Liver (tissue), 9 donors: ENCODE results near the gene PIP4K2A. TPM values are rescaled to one million over a fixed set of nuclear protein-coding genes. Genes with fewer than 3 reads are reported as not detected.
A peak's percentile ranks its signal among the peaks of the same experiment; 100 is the strongest.

ENCODE experiments used
- DNase-seq: peaks from one replicate; pipeline ENCODE4 v3.0.0-alpha.2; 2017; ENCODE audit warnings: low spot score
- H3K27ac ChIP-seq, 2 donors: one replicate each; pipeline ENCODE4 v1.7.0; 2013; ENCODE audit warnings: inconsistent platforms in 2 of 2, low read length in 2 of 2, control low read depth in 1 of 2, low read depth in 1 of 2, mild to moderate bottlenecking in 1 of 2
- H3K27me3 ChIP-seq, 4 donors: one replicate each; pipeline versions ENCODE4 v1.6.1 to v1.7.0; 2013; ENCODE audit warnings: low read length in 3 of 4, inconsistent platforms in 1 of 4, mild to moderate bottlenecking in 1 of 4, moderate library complexity in 1 of 4; ENCODE audit not compliant: control insufficient read depth in 4 of 4, insufficient read depth in 4 of 4
- H3K36me3 ChIP-seq, 4 donors: one replicate each; pipeline versions ENCODE4 v1.6.1 to v1.7.0; 2013; ENCODE audit warnings: low read length in 3 of 4, mild to moderate bottlenecking in 3 of 4, low read depth in 1 of 4, moderate library complexity in 1 of 4; ENCODE audit not compliant: control insufficient read depth in 4 of 4, insufficient read depth in 3 of 4
- H3K4me1 ChIP-seq, 4 donors: one replicate each; pipeline versions ENCODE4 v1.6.1 to v1.7.0; 2013; ENCODE audit warnings: low read length in 3 of 4, mild to moderate bottlenecking in 3 of 4, moderate library complexity in 1 of 4; ENCODE audit not compliant: control insufficient read depth in 4 of 4, insufficient read depth in 4 of 4
- H3K4me3 ChIP-seq, 3 donors: one replicate each; pipeline versions ENCODE4 v1.6.1 to v1.7.0; 2013; ENCODE audit warnings: low read length in 3 of 3, control low read depth in 1 of 3, low read depth in 1 of 3, mild to moderate bottlenecking in 1 of 3
- H3K9ac ChIP-seq, 2 donors: one replicate each; pipeline ENCODE4 v1.7.0; 2013; ENCODE audit warnings: low read length in 2 of 2, mild to moderate bottlenecking in 2 of 2, moderate library complexity in 2 of 2, control low read depth in 1 of 2, low read depth in 1 of 2
- H3K9me3 ChIP-seq, 4 donors: one replicate each; pipeline versions ENCODE4 v1.6.1 to v1.7.0; 2013; ENCODE audit warnings: low read length in 3 of 4; ENCODE audit not compliant: control insufficient read depth in 4 of 4
- EGR1 ChIP-seq, 2 donors: IDR thresholded peaks; 2 replicates each; pipeline ENCODE4 v1.6.1; 2016 to 2018; ENCODE audit warnings: antibody characterized with exemption in 2 of 2, low read depth in 2 of 2
- FOXA1 ChIP-seq: IDR thresholded peaks from 2 replicates; pipeline ENCODE4 v1.6.1; 2016; ENCODE audit warnings: antibody characterized with exemption
- FOXA2 ChIP-seq: IDR thresholded peaks from 2 replicates; pipeline ENCODE4 v1.6.1; 2016; ENCODE audit warnings: antibody characterized with exemption
- GABPA ChIP-seq, 2 donors: IDR thresholded peaks in 1 of 2; conservative IDR thresholded peaks in 1 of 2; 2 replicates each; pipeline ENCODE4 v1.6.1; 2016; ENCODE audit warnings: antibody characterized with exemption in 2 of 2, mild to moderate bottlenecking in 1 of 2, moderate library complexity in 1 of 2
- HNF4A ChIP-seq, 2 donors: conservative IDR thresholded peaks; 2 replicates each; pipeline ENCODE4 v1.6.1; 2016; ENCODE audit warnings: antibody characterized with exemption in 2 of 2, mild to moderate bottlenecking in 2 of 2
- HNF4G ChIP-seq: IDR thresholded peaks from 2 replicates; pipeline ENCODE4 v1.6.1; 2016; ENCODE audit warnings: antibody characterized with exemption
- JUND ChIP-seq, 2 donors: IDR thresholded peaks; 2 replicates each; pipeline ENCODE4 v1.6.1; 2016; ENCODE audit warnings: antibody characterized with exemption in 2 of 2
- NR2F2 ChIP-seq: IDR thresholded peaks from 2 replicates; pipeline ENCODE4 v1.6.1; 2016; ENCODE audit warnings: antibody characterized with exemption
- RAD21 ChIP-seq, 2 donors: IDR thresholded peaks; 2 replicates each; pipeline ENCODE4 v1.6.1; 2016; ENCODE audit warnings: antibody characterized with exemption in 2 of 2, mild to moderate bottlenecking in 2 of 2
- REST ChIP-seq: IDR thresholded peaks from 2 replicates; pipeline ENCODE4 v1.6.1; 2016; ENCODE audit warnings: antibody characterized with exemption, mild to moderate bottlenecking
- RXRA ChIP-seq, 2 donors: IDR thresholded peaks; 2 replicates each; pipeline ENCODE4 v1.6.1; 2017 to 2018; ENCODE audit warnings: antibody characterized with exemption in 2 of 2, mild to moderate bottlenecking in 1 of 2
- SP1 ChIP-seq: IDR thresholded peaks from 2 replicates; pipeline ENCODE4 v1.6.1; 2018; ENCODE audit warnings: antibody characterized with exemption, mild to moderate bottlenecking
- TAF1 ChIP-seq: conservative IDR thresholded peaks from 2 replicates; pipeline ENCODE4 v1.6.1; 2016; ENCODE audit warnings: antibody characterized with exemption, mild to moderate bottlenecking
- YY1 ChIP-seq: IDR thresholded peaks from 2 replicates; pipeline ENCODE4 v1.6.1; 2016; ENCODE audit warnings: antibody characterized with exemption, mild to moderate bottlenecking
- WGBS: extraction: QIAGEN DNeasy Blood & Tissue Kit; methylation state at CpG from one replicate; pipeline ENCODE4 v1.1.7; 2013; 5-methylcytosine and 5-hydroxymethylcytosine counted together
- polyA plus RNA-seq, 2 donors: library from polyadenylated mRNA; stranded (reverse) in 1 of 2; unstranded in 1 of 2; fragments of 200-250 nt in 1 of 2; fragments of >200 nt in 1 of 2; fragmentation: Nextera tagmentation in 1 of 2; extraction: Ambion mirVana in 1 of 2; gene quantifications; one replicate each; pipeline versions ENCODE4 v1.2.1 to v1.2.3, GENCODE V29; 2013 to 2015
- total RNA-seq, 2 donors: library from RNA; depleted of rRNA; stranded (reverse); fragments of >200 nt; gene quantifications; one replicate each; pipeline ENCODE4 v1.2.3, GENCODE V29; 2014
- TF ChIP-seq, protein P1 (sequence below): IDR thresholded peaks from 2 replicates; pipeline ENCODE4 v1.6.1; 2016; ENCODE audit warnings: antibody characterized with exemption
- TF ChIP-seq, protein P2 (sequence below): fragments of 150-350 bp; IDR thresholded peaks from 2 replicates; pipeline ENCODE4 v1.5.1; 2017; ENCODE audit warnings: improper control_type of control experiment, low read depth, low read length; ENCODE audit not compliant: missing input control
- TF ChIP-seq, protein P3 (sequence below): IDR thresholded peaks from 2 replicates; pipeline ENCODE4 v1.6.1; 2016; ENCODE audit warnings: antibody characterized with exemption
- TF ChIP-seq, protein P4 (sequence below): IDR thresholded peaks from 2 replicates; pipeline ENCODE4 v1.6.1; 2016; ENCODE audit warnings: antibody characterized with exemption
- donor health status: healthy.
- donor health status: healthy.
- donor health status: healthy.
- donor health status: healthy.
- donor health status: healthy.

Gene PIP4K2A
- total and polyA plus RNA-seq, 4 donors = 6.4 to 53.7 (median 8.6) TPM

DNA sequence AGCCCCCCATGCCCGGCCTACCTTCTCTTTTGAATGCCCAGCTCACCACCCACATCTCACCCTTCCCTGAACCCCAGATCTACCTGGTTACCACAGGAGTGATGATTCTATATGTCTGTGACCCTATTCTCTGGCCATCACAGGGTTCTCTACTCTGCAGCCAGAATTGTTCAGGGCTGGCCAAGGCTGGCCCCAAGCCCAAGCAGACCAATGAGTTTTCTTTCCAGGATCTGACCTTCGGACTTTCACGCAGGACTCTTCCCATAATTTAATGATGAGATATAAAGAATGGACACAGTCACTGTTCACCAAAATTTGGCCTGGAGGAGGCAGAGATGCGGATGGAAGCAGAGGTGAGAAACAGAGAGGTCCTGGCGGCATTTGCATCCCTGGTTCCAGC lies 72.6 kb downstream of the PIP4K2A start:
- 83% methylated on average over 5 of the region's 5 CpGs for WGBS
- Histone ChIP-seq H3K9ac (no peak overlapping the region), H3K4me3 (no peak overlapping the region), H3K36me3 (no peaks in the 10 kb centered on the region), H3K9me3 (no peaks in the 10 kb centered on the region), H3K4me1 (peaks cover 0 to 13% (median 5%) of the 10 kb centered on the region in 4 donors), H3K27me3 (no peaks in the 10 kb centered on the region), H3K27ac (no peak overlapping the region)
- DNase-seq = no peak
- peak in 1 of 2 donors; percentile 8 for TF ChIP-seq HNF4A (conservative IDR thresholded peaks at IDR 0.05)
- TF ChIP-seq, protein P1, sequence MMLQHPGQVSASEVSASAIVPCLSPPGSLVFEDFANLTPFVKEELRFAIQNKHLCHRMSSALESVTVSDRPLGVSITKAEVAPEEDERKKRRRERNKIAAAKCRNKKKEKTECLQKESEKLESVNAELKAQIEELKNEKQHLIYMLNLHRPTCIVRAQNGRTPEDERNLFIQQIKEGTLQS = no peak

DNA sequence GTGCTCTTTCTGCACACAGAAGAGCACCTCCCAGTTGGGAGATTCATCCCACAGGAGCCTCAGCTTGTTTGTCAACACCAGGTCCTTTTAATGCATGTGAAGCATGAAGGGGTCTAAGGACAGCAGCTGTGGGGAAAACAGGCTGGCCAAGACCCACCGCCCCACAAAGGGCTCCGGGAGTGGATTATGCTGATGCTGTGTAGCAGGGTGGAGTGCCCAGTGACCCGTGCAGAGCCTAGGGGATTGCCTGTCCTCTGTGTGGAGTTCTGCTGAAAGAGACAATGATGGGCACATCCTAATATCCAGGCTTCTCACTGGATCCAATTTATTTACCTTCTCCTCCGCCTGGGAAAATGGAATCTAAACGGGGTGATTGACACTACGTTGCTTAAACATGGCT lies 74.0 kb downstream of the PIP4K2A start:
- Histone ChIP-seq H3K27me3 (no peaks in the 10 kb centered on the region), H3K9ac (no peak overlapping the region), H3K4me3 (no peak overlapping the region), H3K9me3 (no peaks in the 10 kb centered on the region), H3K27ac (no peak overlapping the region), H3K36me3 (peaks cover 0 to 1% (median 0%) of the 10 kb centered on the region in 4 donors), H3K4me1 (peaks cover 0 to 13% (median 5%) of the 10 kb centered on the region in 4 donors)
- TF ChIP-seq, protein P2, sequence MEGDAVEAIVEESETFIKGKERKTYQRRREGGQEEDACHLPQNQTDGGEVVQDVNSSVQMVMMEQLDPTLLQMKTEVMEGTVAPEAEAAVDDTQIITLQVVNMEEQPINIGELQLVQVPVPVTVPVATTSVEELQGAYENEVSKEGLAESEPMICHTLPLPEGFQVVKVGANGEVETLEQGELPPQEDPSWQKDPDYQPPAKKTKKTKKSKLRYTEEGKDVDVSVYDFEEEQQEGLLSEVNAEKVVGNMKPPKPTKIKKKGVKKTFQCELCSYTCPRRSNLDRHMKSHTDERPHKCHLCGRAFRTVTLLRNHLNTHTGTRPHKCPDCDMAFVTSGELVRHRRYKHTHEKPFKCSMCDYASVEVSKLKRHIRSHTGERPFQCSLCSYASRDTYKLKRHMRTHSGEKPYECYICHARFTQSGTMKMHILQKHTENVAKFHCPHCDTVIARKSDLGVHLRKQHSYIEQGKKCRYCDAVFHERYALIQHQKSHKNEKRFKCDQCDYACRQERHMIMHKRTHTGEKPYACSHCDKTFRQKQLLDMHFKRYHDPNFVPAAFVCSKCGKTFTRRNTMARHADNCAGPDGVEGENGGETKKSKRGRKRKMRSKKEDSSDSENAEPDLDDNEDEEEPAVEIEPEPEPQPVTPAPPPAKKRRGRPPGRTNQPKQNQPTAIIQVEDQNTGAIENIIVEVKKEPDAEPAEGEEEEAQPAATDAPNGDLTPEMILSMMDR = no peak
- no peak for TF ChIP-seq NR2F2
- no peak for TF ChIP-seq EGR1 (IDR thresholded peaks at IDR 0.05; ENCODE audit: low read depth in 2 of 2)
- TF ChIP-seq, protein P1 = no peak
- TF ChIP-seq HNF4G = no peak
- no peak for TF ChIP-seq GABPA (IDR thresholded peaks at IDR 0.05 in 1 of 2, conservative IDR thresholded peaks at IDR 0.05 in 1 of 2)
- TF ChIP-seq YY1 = no peak
- TF ChIP-seq RAD21 (IDR thresholded peaks at IDR 0.05) = no peak
- no peak for TF ChIP-seq REST
- no peak for TF ChIP-seq HNF4A (conservative IDR thresholded peaks at IDR 0.05)
- no peak for TF ChIP-seq TAF1
- no peak for TF ChIP-seq FOXA1
- no peak for TF ChIP-seq JUND (IDR thresholded peaks at IDR 0.05)
- TF ChIP-seq FOXA2 = no peak
- TF ChIP-seq, protein P3, sequence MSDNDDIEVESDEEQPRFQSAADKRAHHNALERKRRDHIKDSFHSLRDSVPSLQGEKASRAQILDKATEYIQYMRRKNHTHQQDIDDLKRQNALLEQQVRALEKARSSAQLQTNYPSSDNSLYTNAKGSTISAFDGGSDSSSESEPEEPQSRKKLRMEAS = no peak
- no peak for TF ChIP-seq RXRA (IDR thresholded peaks at IDR 0.05)
- no peak for TF ChIP-seq SP1
- TF ChIP-seq, protein P4, sequence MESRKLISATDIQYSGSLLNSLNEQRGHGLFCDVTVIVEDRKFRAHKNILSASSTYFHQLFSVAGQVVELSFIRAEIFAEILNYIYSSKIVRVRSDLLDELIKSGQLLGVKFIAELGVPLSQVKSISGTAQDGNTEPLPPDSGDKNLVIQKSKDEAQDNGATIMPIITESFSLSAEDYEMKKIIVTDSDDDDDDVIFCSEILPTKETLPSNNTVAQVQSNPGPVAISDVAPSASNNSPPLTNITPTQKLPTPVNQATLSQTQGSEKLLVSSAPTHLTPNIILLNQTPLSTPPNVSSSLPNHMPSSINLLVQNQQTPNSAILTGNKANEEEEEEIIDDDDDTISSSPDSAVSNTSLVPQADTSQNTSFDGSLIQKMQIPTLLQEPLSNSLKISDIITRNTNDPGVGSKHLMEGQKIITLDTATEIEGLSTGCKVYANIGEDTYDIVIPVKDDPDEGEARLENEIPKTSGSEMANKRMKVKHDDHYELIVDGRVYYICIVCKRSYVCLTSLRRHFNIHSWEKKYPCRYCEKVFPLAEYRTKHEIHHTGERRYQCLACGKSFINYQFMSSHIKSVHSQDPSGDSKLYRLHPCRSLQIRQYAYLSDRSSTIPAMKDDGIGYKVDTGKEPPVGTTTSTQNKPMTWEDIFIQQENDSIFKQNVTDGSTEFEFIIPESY = no peak
- WGBS = 96% methylated on average over 6 of the region's 6 CpGs
- DNase-seq = no peak
